Inflammatory macrophage treated with lipopolysaccharide for 1 hour (primary cell): ENCODE data around the gene MADD.
A peak's percentile ranks its signal among the peaks of the same experiment; 100 is the strongest.

Source experiments
- DNase-seq, 2 donors: peaks; one replicate each; pipeline ENCODE4 v3.0.0-alpha.2; 2020 to 2022

MADD gene

GRCh38 chr11:47360341-47360740 lies 90.4 kb downstream of the MADD start:
- DNase-seq = no peak

- no peak for DNase-seq
These were observed 91.5 kb downstream of the MADD start for GRCh38 chr11:47361419-47361818.

- no peak for DNase-seq
These were observed 96.1 kb downstream of the MADD start for GRCh38 chr11:47366020-47366490.

GRCh38 chr11:47369676-47370075 lies 99.7 kb downstream of the MADD start:
- no peak for DNase-seq

- DNase-seq = no peak
These were observed 102.5 kb downstream of the MADD start for GRCh38 chr11:47372422-47372821.

- peak; percentile 73 to 92 for DNase-seq
These were observed 104.2 kb downstream of the MADD start for GRCh38 chr11:47373876-47374719.

- DNase-seq = no peak
These were observed 104.7 kb downstream of the MADD start for GRCh38 chr11:47374720-47375019.

GRCh38 chr11:47375020-47375419 lies 105.1 kb downstream of the MADD start:
- DNase-seq = peak in 1 of 2 donors; percentile 87

GRCh38 chr11:47375546-47376085 lies 105.7 kb downstream of the MADD start:
- no peak for DNase-seq

GRCh38 chr11:47376107-47376524 lies 106.2 kb downstream of the MADD start:
- no peak for DNase-seq

GRCh38 chr11:47376525-47377371 lies 106.8 kb downstream of the MADD start:
- DNase-seq = peak; percentile 91 to 95

GRCh38 chr11:47377571-47378009 lies 107.7 kb downstream of the MADD start:
- no peak for DNase-seq

GRCh38 chr11:47378010-47378835 lies 108.3 kb downstream of the MADD start, which contains the start of gene SPI1:
TSS of gene SPI1 (minus strand) at chr11:47378547. CDS start at chr11:47378353, 194 bp downstream.
- DNase-seq = peak; percentile 93 to 97

- DNase-seq = no peak
These were observed 108.9 kb downstream of the MADD start for GRCh38 chr11:47378836-47379170.

GRCh38 chr11:47379317-47379716 lies 109.4 kb downstream of the MADD start:
- no peak for DNase-seq
